Right lung (tissue), 5 donors: ENCODE results near the gene MEI4. TPM values are rescaled to one million over a fixed set of nuclear protein-coding genes. Genes with fewer than 3 reads are reported as not detected.

ENCODE experiments used
- DNase-seq, 2 donors: peaks; one replicate each; pipeline ENCODE4 v3.0.0-alpha.2; 2013
- polyA plus RNA-seq, 5 donors: library from polyadenylated mRNA; unstranded; fragments of 120-200 nt; gene quantifications; one replicate each; pipeline versions ENCODE4 v1.2.1 to v1.2.3, GENCODE V29; 2013; ENCODE audit warnings: inconsistent platforms in 1 of 5, low replicate concordance in 1 of 5; ENCODE audit not compliant: insufficient read length in 5 of 5, insufficient read depth in 1 of 5

Gene MEI4
- polyA plus RNA-seq, 5 donors = 0.08 to 0.13 (median 0.10) TPM

GRCh38 chr6:77962070-77962469, 309.2 kb downstream of the MEI4 start:
- no peak for DNase-seq

- no peak for DNase-seq
Measured at GRCh38 chr6:77965449-77965848, 312.6 kb downstream of the MEI4 start.

GRCh38 chr6:77972334-77972733, 319.5 kb downstream of the MEI4 start:
- DNase-seq = no peak

Other genes starting within 250 kb of the MEI4 start
- under 1 TPM in 4 of 5 donors, not detected in 1; 0.05 to 0.18 (median 0.12) TPM for gene HTR1B, start 189.5 kb upstream of the MEI4 start, polyA plus RNA-seq